Stimulated activated naive B cell treated with anti-CD40 and anti-IgM and Interleukin-4, amounts not matched to agents 10 μg/mL and 1 μg/mL and 100 μg/mL, for 72 hours (primary cell): ENCODE measurements around the gene FN3K.
"Not testable (repeated sequence)": the region's sequence is repeated elsewhere in the genome, so short reads cannot be mapped to it uniquely, and the experiment has no call there.

Experiments
- ATAC-seq, 2 donors: fragments of 150-1000 bp; cut with Tn5 transposase; replicated peaks; 2 replicates each; pipeline ENCODE4 v1.10.0; 2021; ENCODE audit warnings: moderate library complexity in 1 of 2
- DNase-seq: peaks from one replicate; pipeline ENCODE4 v3.0.0; 2021
- H3K27ac Mint-ChIP-seq: one replicate; pipeline ENCODE4 v1.8.0; 2022; ENCODE audit warnings: mild to moderate bottlenecking, mixed read lengths
- H3K27me3 Mint-ChIP-seq, 2 donors: one replicate each; pipeline ENCODE4 v1.8.0; 2022; ENCODE audit warnings: mixed read lengths in 2 of 2
- H3K36me3 Mint-ChIP-seq, 2 donors: one replicate each; pipeline ENCODE4 v1.8.0; 2022; ENCODE audit warnings: mixed read lengths in 2 of 2, mild to moderate bottlenecking in 1 of 2
- H3K4me1 Mint-ChIP-seq, 2 donors: one replicate each; pipeline ENCODE4 v1.8.0; 2022; ENCODE audit warnings: mixed read lengths in 2 of 2, mild to moderate bottlenecking in 1 of 2
- H3K4me3 Mint-ChIP-seq, 2 donors: one replicate each; pipeline ENCODE4 v1.8.0; 2022; ENCODE audit warnings: mild to moderate bottlenecking in 2 of 2, mixed read lengths in 2 of 2, moderate library complexity in 1 of 2
- H3K9me3 Mint-ChIP-seq, 2 donors: one replicate each; pipeline ENCODE4 v1.8.0; 2022; ENCODE audit warnings: mixed read lengths in 2 of 2, mild to moderate bottlenecking in 1 of 2

Gene FN3K

DNA sequence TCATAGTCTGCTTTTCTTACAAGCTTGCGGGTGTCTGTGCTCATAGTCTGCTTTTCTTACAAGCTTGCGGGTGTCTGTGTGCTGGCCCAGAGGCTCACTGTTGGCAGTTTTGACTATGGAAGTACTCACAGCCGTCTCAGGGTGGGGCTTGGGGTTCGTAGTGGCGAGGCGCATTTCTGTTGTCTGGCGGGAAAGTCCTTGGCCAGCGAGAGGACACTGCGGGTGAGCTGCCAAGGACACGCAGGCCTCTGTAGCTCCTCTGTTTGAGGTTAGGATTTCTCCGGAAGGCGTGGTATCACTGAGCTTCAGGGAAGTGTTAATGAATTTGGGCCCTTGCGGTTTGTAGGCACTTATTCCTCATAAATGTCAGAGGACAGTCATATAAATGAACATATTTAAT lies 30.0 kb downstream of the FN3K start:
- Mint-ChIP-seq H3K27me3 (no peaks in the 10 kb centered on the region), H3K27ac (no peak overlapping the region), H3K9me3 (peaks cover 0 to 1% of the 10 kb centered on the region in 2 donors)

DNA sequence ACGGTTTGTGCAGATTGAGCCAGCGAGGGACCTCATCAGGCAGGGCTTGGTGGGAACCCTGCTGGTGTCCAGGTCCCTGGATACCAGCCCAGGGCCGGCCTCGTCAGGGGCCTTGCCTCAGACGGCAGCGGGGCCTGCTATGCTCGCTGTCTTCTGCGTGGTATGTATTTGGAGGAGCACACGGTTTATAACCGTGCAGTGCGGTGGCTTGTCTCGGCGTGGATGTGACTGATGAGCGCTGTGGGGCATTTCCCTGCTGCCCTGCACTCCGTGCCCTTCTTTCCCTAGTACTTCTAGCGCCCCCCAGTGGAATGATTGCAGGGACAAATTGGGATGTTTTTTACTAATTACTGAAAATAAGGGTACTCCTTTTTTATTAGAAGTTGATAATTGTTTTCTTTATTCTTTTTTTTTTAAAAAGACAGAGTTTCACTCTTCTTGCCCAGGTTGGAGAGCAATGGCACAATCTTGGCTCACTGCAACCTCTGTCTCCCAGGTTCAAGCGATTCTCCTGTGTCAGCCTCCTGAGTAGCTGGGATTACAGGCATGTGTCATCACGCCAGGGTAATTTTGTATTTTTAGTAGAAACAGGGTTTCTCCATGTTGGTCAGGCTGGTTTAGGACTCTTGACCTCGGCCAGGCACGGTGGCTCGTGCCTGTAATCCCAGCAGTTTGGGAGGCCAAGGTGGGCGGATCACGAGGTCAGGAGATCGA lies 31.8 kb downstream of the FN3K start:
- H3K27me3 Mint-ChIP-seq, result no peaks in the 10 kb centered on the region
- H3K27ac Mint-ChIP-seq, result no peak overlapping the region
- DNase-seq (no peak), ATAC-seq (peak; percentile 36 to 48)
- peaks cover 0 to 1% of the 10 kb centered on the region in 2 donors for H3K9me3 Mint-ChIP-seq
- H3K4me3 Mint-ChIP-seq, result no peak overlapping the region
- peaks cover 7% of the 10 kb centered on the region in 2 donors for H3K4me1 Mint-ChIP-seq
- peaks cover 46 to 58% of the 10 kb centered on the region in 2 donors for H3K36me3 Mint-ChIP-seq

More for the DNA sequence above, 30.0 kb downstream of the FN3K start:
- DNase-seq (no peak), ATAC-seq (no peak)
- Mint-ChIP-seq H3K4me3 (no peak overlapping the region), H3K36me3 (peaks cover 43 to 57% of the 10 kb centered on the region in 2 donors), H3K4me1 (peaks cover 7 to 10% of the 10 kb centered on the region in 2 donors)

DNA sequence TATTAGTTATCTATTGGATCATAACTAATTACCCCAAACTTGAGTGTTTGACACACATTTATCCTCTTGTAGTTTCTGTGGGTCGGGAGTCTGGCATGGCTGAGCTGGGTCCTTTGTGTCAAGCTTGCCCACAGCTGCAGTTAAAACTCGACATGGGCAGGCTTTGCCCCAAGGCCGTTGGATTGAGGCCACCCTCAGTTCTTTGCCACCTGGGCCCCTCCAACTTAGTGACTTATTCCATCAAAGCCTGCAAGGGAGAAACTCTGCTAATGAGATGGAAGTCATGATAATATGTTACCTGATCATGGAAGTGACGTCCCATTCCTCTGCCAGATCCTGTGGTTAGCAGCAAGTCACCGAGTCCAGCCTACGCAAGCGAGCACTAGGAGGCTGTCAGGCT lies 33.6 kb downstream of the FN3K start:
- no peak overlapping the region for H3K4me3 Mint-ChIP-seq
- DNase-seq, result no peak
- H3K27me3 Mint-ChIP-seq, result no peaks in the 10 kb centered on the region
- no peak overlapping the region for H3K27ac Mint-ChIP-seq
- ATAC-seq, result no peak
- H3K9me3 Mint-ChIP-seq, result peaks cover 0 to 1% of the 10 kb centered on the region in 2 donors
- peaks cover 54 to 64% of the 10 kb centered on the region in 2 donors for H3K36me3 Mint-ChIP-seq
- H3K4me1 Mint-ChIP-seq, result peaks cover 1% of the 10 kb centered on the region in 2 donors

- H3K4me3 Mint-ChIP-seq, result no peak overlapping the region
These were observed 36.6 kb downstream of the FN3K start for GRCh38 chr17:82772026-82772425.

DNA sequence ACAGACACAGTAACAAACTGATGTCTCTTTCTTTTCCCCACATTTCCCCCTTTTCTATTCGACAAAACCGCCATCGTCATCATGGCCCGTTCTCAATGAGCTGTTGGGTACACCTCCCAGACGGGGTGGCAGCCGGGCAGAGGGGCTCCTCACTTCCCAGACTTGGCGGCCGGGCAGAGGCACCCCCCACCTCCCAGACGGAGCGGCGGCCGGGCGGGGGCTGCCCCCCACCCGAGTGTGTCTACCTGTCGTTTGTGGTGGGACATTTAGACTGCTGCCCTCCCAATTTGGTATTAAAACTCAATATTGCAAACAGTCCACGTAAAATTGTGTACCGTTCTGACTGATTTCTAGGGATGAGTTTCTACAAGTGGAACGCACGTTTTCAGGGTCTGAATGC lies 39.0 kb downstream of the FN3K start:
- Mint-ChIP-seq H3K4me1 (peaks cover 13 to 37% of the 10 kb centered on the region in 2 donors), H3K36me3 (peaks cover 44 to 46% of the 10 kb centered on the region in 2 donors)
- not testable (repeated sequence) for ATAC-seq, H3K4me3 Mint-ChIP-seq, DNase-seq, H3K27ac Mint-ChIP-seq, H3K27me3 Mint-ChIP-seq, H3K9me3 Mint-ChIP-seq

More at GRCh38 chr17:82772026-82772425, 36.6 kb downstream of the FN3K start:
- Mint-ChIP-seq H3K27ac (no peak overlapping the region), H3K9me3 (peaks cover under 1 to 1% of the 10 kb centered on the region in 2 donors), H3K27me3 (no peaks in the 10 kb centered on the region), H3K36me3 (peaks cover 52 to 53% of the 10 kb centered on the region in 2 donors), H3K4me1 (peaks cover 8 to 31% of the 10 kb centered on the region in 2 donors)
- ATAC-seq (no peak), DNase-seq (no peak)

DNA sequence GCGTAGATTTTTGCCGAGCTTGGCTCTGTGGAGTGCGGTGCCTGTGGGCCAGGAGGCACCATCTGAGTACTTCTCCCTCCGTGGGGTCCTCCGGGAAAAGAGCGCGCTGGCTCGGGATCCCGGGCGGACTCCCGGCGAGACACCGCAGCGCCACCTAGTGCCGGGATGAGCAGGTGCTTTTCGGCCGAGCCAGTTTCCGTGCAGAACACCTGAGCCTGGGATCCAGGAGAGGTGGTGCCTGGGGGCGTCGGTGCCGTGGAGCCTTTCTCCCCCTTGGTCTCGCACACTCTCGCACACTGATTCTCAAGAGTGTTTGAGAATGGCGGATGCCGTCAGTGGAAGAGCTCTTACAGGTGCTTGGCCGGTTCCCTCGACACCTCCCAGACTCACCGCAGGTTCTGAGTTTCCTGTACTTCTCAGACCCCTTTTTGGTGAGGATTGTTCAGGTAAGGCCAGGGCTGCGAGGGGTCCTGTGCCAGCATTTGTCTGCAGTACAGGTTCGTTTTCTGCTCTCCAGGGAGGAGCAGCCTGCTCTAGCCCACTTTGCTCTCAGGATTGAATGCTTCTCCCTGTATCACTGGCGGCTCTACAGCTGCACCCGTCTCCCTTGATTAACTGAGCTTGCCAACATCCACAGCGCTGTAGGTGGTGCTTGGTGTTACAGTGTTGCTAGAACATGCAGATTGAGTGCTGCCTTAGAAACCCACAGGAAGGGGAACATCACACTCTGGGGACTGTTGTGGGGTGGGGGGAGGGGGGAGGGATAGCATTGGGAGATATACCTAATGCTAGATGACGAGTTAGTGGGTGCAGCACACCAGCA lies 39.8 kb downstream of the FN3K start:
- Mint-ChIP-seq H3K27me3 (no peaks in the 10 kb centered on the region), H3K4me1 (peaks cover 13 to 37% of the 10 kb centered on the region in 2 donors), H3K4me3 (no peak overlapping the region), H3K9me3 (peaks cover 5 to 6% of the 10 kb centered on the region in 2 donors), H3K27ac (peak overlapping the region; percentile 42), H3K36me3 (peaks cover 41 to 45% of the 10 kb centered on the region in 2 donors)
- DNase-seq (peak; percentile 11), ATAC-seq (peak; percentile 93 to 94)

DNA sequence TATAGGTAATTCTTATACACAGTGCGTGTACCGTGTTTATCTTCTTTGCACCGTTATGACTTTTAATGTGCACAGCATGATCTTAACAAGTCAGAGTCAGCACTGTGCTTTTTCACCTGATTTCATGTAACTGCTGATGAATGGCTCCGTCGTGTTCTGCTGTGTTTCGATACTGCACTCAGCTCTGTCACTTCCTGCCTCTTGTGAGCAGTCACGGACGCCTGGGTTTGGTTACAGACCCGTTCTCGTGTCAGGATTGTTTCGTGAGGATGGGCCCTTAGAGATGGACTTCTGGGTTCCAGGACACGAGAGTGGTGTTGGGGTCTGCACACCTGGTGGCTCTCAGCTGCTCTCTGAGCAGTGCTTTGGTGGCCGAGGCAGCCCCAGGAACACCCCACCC lies 41.0 kb downstream of the FN3K start:
- peak overlapping the region in 1 of 2 donors; percentile 41 for H3K4me3 Mint-ChIP-seq
- H3K27me3 Mint-ChIP-seq, result no peaks in the 10 kb centered on the region
- H3K4me1 Mint-ChIP-seq, result peaks cover 13 to 37% of the 10 kb centered on the region in 2 donors
- ATAC-seq, result peak; percentile 50 to 55
- peaks cover 38 to 46% of the 10 kb centered on the region in 2 donors for H3K36me3 Mint-ChIP-seq
- peaks cover 5 to 6% of the 10 kb centered on the region in 2 donors for H3K9me3 Mint-ChIP-seq
- DNase-seq, result no peak
- peak overlapping the region; percentile 56 for H3K27ac Mint-ChIP-seq

- DNase-seq, result peak; percentile 24
- H3K4me3 Mint-ChIP-seq, H3K9me3 Mint-ChIP-seq, ATAC-seq, H3K27me3 Mint-ChIP-seq, H3K27ac Mint-ChIP-seq: not testable (repeated sequence)
- Mint-ChIP-seq H3K4me1 (peaks cover 21 to 46% of the 10 kb centered on the region in 2 donors), H3K36me3 (peaks cover 30 to 47% of the 10 kb centered on the region in 2 donors)
These were observed 42.5 kb downstream of the FN3K start for GRCh38 chr17:82777778-82778375.

DNA sequence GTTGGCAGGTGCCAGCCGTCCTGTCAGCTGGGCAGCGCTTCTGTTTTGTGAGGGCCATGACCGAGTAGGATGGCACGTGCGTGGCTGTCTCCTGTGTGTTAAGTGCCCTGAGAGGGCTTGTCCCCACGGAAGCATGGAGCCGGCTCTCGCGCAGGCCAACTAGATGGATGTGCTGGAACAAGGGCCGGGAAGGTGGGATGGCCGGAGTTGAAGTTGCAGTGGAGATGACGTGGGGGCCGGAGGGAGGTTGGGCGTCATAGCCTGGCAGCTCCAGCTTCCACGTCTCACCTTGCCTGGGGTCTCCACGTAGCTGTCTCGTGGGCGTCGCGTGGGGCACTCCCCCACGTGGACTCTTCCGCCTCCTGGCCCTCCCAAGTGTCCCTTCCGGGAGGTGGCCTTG lies 44.1 kb downstream of the FN3K start:
- peaks cover 18 to 49% of the 10 kb centered on the region in 2 donors for H3K36me3 Mint-ChIP-seq

DNA sequence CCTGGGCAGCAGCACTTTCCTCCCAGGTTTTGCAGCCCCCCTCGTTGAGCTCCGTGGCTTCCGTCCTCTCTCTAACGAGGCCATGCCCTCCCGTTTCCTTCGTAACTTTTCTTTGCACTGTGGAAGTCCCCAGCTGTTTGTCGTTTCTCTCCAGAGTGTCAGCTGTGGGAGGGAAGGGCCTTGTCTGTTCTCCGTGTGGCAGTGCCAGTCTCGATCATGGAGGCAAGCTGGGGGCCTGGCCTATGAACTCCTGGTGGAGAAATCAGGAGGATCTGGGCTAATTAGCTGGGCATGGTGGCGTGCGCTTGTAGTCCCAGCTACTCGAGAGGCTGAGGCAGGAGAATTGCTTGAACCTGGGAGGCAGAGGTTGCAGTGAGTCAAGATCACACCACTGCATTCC lies 44.8 kb downstream of the FN3K start:
- no peak overlapping the region for H3K4me3 Mint-ChIP-seq
- peaks cover 5 to 6% of the 10 kb centered on the region in 2 donors for H3K9me3 Mint-ChIP-seq
- H3K4me1 Mint-ChIP-seq, result peaks cover 22 to 36% of the 10 kb centered on the region in 2 donors
- peak overlapping the region; percentile 61 for H3K27ac Mint-ChIP-seq
- DNase-seq, result no peak
- no peaks in the 10 kb centered on the region for H3K27me3 Mint-ChIP-seq
- no peak for ATAC-seq
- H3K36me3 Mint-ChIP-seq, result peaks cover 18 to 51% of the 10 kb centered on the region in 2 donors

More for the DNA sequence above, 44.1 kb downstream of the FN3K start:
- Mint-ChIP-seq H3K27ac (no peak overlapping the region), H3K27me3 (no peaks in the 10 kb centered on the region), H3K9me3 (peaks cover 5 to 6% of the 10 kb centered on the region in 2 donors), H3K4me3 (no peak overlapping the region), H3K4me1 (peaks cover 23 to 42% of the 10 kb centered on the region in 2 donors)
- DNase-seq, result no peak
- no peak for ATAC-seq

GRCh38 chr17:82780971-82781893 lies 45.8 kb downstream of the FN3K start:
- Mint-ChIP-seq H3K4me1 (peaks cover 19 to 25% of the 10 kb centered on the region in 2 donors), H3K27ac (no peak overlapping the region), H3K27me3 (no peaks in the 10 kb centered on the region), H3K36me3 (peaks cover 17 to 51% of the 10 kb centered on the region in 2 donors), H3K4me3 (no peak overlapping the region), H3K9me3 (peaks cover 5 to 6% of the 10 kb centered on the region in 2 donors)
- DNase-seq (no peak), ATAC-seq (peak in 1 of 2 donors; percentile 9)

GRCh38 chr17:82781894-82782274 lies 46.5 kb downstream of the FN3K start:
- ATAC-seq (peak; percentile 100), DNase-seq (peak; percentile 79)
- H3K36me3 Mint-ChIP-seq, result peaks cover 14 to 51% of the 10 kb centered on the region in 2 donors
- peaks cover 15 to 19% of the 10 kb centered on the region in 2 donors for H3K4me1 Mint-ChIP-seq
- no peak overlapping the region for H3K4me3 Mint-ChIP-seq
- H3K27me3 Mint-ChIP-seq, result no peaks in the 10 kb centered on the region
- H3K27ac Mint-ChIP-seq, result no peak overlapping the region
- peaks cover 5 to 6% of the 10 kb centered on the region in 2 donors for H3K9me3 Mint-ChIP-seq

DNA sequence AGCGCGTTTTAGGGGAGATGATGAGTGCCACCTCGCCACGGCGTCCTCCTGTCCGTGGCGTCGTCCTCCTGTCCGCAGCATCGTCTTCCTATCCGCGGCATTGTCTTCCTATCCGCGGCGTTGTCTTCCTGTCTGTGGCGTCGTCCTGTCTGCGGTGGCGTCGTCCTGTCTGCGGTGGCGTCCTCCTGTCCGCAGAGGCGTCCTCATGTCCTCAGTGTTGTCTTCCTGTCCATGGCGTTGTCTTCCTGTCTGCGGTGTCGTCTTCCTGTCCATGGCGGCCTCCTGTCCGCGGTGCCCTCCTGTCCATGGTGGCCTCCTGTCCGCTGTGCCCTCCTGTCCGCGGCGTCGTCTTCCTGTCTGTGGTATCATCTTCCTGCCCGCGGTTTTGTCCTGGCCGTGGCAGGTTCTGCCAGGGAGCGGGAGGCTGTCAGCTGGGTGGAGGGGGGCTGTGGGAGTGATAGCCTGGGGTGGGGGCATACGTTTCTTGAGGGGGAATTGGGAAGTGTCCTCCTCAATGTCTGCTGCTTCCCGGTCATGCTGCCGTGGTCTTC lies 47.3 kb downstream of the FN3K start:
- Mint-ChIP-seq H3K4me3 (no peak overlapping the region), H3K27ac (no peak overlapping the region), H3K27me3 (no peaks in the 10 kb centered on the region), H3K4me1 (peaks cover 14 to 19% of the 10 kb centered on the region in 2 donors), H3K36me3 (peaks cover 8 to 43% of the 10 kb centered on the region in 2 donors), H3K9me3 (no peaks in the 10 kb centered on the region)
- ATAC-seq (no peak), DNase-seq (no peak)
